DND-41 (cell line): ENCODE data around the gene C4BPA.

Source experiments
- ATAC-seq: fragments of 200-7000 bp; cut with Tn5 transposase; 3 replicates; pipeline ENCODE4 v1.9.1; 2021; ENCODE audit warnings: low read depth; ENCODE audit not compliant: insufficient read depth
- DNase-seq: peaks from one replicate; pipeline ENCODE4 v3.0.0-alpha.2; 2020
- H2AFZ ChIP-seq: 2 replicates; pipeline ENCODE4 v1.6.0; 2012; ENCODE audit warnings: low read depth, low read length
- H3K27ac ChIP-seq: 2 replicates; pipeline ENCODE4 v1.5.1; 2012; ENCODE audit warnings: low read length, inconsistent platforms
- H3K27me3 ChIP-seq: fragments of 200-600 bp; sonication (generic); 2 replicates; pipeline ENCODE4 v1.6.0; 2012; ENCODE audit warnings: low read length, mild to moderate bottlenecking, inconsistent platforms; ENCODE audit not compliant: insufficient read depth, poor library complexity
- H3K36me3 ChIP-seq: 2 replicates; pipeline ENCODE4 v1.5.1; 2012; ENCODE audit warnings: low read length, inconsistent platforms; ENCODE audit not compliant: insufficient read depth
- H3K4me1 ChIP-seq: 2 replicates; pipeline ENCODE4 v1.5.1; 2012; ENCODE audit warnings: mild to moderate bottlenecking, low read length; ENCODE audit not compliant: insufficient read depth
- H3K4me2 ChIP-seq: 2 replicates; pipeline ENCODE4 v1.6.0; 2012; ENCODE audit warnings: mild to moderate bottlenecking, moderate library complexity, low read length, inconsistent platforms; ENCODE audit not compliant: insufficient read depth
- H3K4me3 ChIP-seq, 2 experiments: fragments of 200-600 bp in 1 of 2; shearing (Covaris generic) in 1 of 2; 2 replicates each; pipeline ENCODE4 v1.5.1; 2012 to 2016; ENCODE audit warnings: inconsistent platforms in 2 of 2, low read length in 2 of 2, mild to moderate bottlenecking in 2 of 2, low read depth in 1 of 2, moderate library complexity in 1 of 2
- H3K79me2 ChIP-seq: 2 replicates; pipeline ENCODE4 v1.6.0; 2012; ENCODE audit warnings: low read length, inconsistent platforms; ENCODE audit not compliant: insufficient read depth
- H3K9ac ChIP-seq: 2 replicates; pipeline ENCODE4 v1.6.0; 2012; ENCODE audit warnings: low read depth, mild to moderate bottlenecking, inconsistent platforms, low read length, moderate library complexity
- H3K9me3 ChIP-seq: 2 replicates; pipeline ENCODE4 v1.5.1; 2012; ENCODE audit warnings: low read length, moderate library complexity, mild to moderate bottlenecking, inconsistent platforms; ENCODE audit not compliant: insufficient read depth, severe bottlenecking
- H4K20me1 ChIP-seq: 2 replicates; pipeline ENCODE4 v1.6.0; 2012; ENCODE audit warnings: low read length; ENCODE audit not compliant: insufficient read depth
- EZH2 ChIP-seq: IDR thresholded peaks from 3 replicates; pipeline ENCODE4 v1.6.1; 2012; ENCODE audit warnings: borderline replicate concordance, low read depth, mild to moderate bottlenecking, moderate library complexity, low read length, inconsistent platforms; ENCODE audit not compliant: severe bottlenecking
- TF ChIP-seq, protein P1 (sequence below): IDR thresholded peaks from 2 replicates; pipeline ENCODE4 v1.5.1; 2012; ENCODE audit warnings: borderline replicate concordance, low read length, moderate library complexity, mild to moderate bottlenecking; ENCODE audit not compliant: poor library complexity, severe bottlenecking; ENCODE audit errors: extremely low read depth

C4BPA gene

DNA sequence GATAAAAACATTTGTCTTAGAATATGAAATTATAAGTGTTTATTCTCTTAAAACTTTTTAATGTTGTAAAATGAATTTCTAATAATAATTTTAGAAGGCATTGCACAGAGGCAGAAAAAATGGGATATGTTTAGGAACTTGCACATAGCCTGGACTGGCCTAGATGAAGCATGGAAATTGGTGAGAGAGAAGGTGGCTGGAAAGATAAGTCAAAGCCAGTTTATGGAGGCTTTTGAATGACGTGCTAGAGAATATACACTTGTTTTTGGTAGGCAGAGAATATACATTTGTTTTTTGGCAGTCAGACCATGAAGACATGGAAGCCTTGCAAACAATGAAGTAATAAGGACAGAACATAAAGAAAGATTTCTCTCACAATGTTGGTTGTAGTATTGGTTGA is 2.3 kb upstream of the C4BPA start:
- no peak overlapping the region for H3K9ac ChIP-seq

DNA sequence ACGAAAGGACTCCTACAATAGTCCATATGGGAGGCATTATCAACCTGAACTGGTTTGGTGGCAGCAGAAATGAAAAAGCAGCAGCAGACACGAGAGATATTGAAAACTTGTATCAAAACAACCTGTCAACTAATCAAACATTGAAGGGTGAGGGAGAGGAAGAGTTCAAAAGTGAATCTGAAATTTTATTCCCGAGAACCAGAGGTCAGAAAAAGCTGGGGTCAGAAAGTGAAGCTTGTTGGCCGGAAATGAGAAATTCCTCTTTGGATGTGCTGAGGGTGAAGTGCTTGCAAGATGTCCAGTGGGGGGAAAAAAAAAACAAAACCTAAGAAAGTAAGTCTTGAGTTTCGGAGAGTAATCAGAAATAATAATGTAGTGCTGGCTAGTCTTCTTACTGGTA is 1.9 kb upstream of the C4BPA start:
- Histone ChIP-seq H3K4me2 (no peak overlapping the region), H2AFZ (no peak overlapping the region), H3K4me3 (no peak overlapping the region), H3K36me3 (no peaks in the 10 kb centered on the region), H3K4me1 (no peaks in the 10 kb centered on the region), H3K27me3 (no peaks in the 10 kb centered on the region), H3K9me3 (no peaks in the 10 kb centered on the region), H4K20me1 (no peaks in the 10 kb centered on the region), H3K79me2 (no peaks in the 10 kb centered on the region), H3K27ac (no peak overlapping the region), H3K9ac (no peak overlapping the region)
- TF ChIP-seq, protein P1, sequence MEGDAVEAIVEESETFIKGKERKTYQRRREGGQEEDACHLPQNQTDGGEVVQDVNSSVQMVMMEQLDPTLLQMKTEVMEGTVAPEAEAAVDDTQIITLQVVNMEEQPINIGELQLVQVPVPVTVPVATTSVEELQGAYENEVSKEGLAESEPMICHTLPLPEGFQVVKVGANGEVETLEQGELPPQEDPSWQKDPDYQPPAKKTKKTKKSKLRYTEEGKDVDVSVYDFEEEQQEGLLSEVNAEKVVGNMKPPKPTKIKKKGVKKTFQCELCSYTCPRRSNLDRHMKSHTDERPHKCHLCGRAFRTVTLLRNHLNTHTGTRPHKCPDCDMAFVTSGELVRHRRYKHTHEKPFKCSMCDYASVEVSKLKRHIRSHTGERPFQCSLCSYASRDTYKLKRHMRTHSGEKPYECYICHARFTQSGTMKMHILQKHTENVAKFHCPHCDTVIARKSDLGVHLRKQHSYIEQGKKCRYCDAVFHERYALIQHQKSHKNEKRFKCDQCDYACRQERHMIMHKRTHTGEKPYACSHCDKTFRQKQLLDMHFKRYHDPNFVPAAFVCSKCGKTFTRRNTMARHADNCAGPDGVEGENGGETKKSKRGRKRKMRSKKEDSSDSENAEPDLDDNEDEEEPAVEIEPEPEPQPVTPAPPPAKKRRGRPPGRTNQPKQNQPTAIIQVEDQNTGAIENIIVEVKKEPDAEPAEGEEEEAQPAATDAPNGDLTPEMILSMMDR = no peak
- TF ChIP-seq EZH2 = no peak
- DNase-seq = no peak
- no peak for ATAC-seq

More for the DNA sequence above, 2.3 kb upstream of the C4BPA start:
- Histone ChIP-seq H4K20me1 (no peaks in the 10 kb centered on the region), H2AFZ (no peak overlapping the region), H3K79me2 (no peaks in the 10 kb centered on the region), H3K9me3 (no peaks in the 10 kb centered on the region), H3K4me3 (no peak overlapping the region), H3K27me3 (no peaks in the 10 kb centered on the region), H3K4me1 (no peaks in the 10 kb centered on the region), H3K36me3 (no peaks in the 10 kb centered on the region), H3K4me2 (no peak overlapping the region), H3K27ac (no peak overlapping the region)
- DNase-seq (no peak), ATAC-seq (no peak)
- TF ChIP-seq, protein P1 = no peak
- TF ChIP-seq EZH2 = no peak

DNA sequence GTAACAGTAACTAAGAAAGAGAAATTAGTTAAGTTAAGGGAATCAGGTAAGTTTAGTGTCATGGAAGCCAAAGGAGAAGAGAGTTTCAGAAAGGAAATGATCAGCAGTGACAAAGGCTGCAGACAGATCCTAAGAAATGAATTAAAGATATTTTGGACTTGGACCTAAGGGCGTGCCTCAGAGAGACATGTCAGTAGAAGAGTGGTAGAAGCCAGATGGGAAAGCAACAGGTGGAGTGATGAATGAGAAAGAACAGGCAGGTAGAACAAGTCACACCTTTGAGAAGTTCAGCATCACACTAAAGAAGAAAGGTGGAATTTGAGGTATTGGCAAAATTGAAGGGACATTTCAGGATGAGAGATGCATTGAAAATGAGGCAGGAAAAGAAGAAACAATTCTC is 1.4 kb upstream of the C4BPA start:
- H4K20me1 ChIP-seq = no peaks in the 10 kb centered on the region
- no peak overlapping the region for H3K4me2 ChIP-seq
- no peaks in the 10 kb centered on the region for H3K27me3 ChIP-seq
- H3K4me3 ChIP-seq = no peak overlapping the region
- H3K36me3 ChIP-seq = no peaks in the 10 kb centered on the region
- no peak overlapping the region for H2AFZ ChIP-seq
- no peaks in the 10 kb centered on the region for H3K79me2 ChIP-seq
- ATAC-seq (no peak), DNase-seq (no peak)
- no peaks in the 10 kb centered on the region for H3K4me1 ChIP-seq
- H3K27ac ChIP-seq = no peak overlapping the region
- H3K9me3 ChIP-seq = no peaks in the 10 kb centered on the region
- TF ChIP-seq, protein P1 = no peak
- no peak for TF ChIP-seq EZH2
- H3K9ac ChIP-seq = no peak overlapping the region

DNA sequence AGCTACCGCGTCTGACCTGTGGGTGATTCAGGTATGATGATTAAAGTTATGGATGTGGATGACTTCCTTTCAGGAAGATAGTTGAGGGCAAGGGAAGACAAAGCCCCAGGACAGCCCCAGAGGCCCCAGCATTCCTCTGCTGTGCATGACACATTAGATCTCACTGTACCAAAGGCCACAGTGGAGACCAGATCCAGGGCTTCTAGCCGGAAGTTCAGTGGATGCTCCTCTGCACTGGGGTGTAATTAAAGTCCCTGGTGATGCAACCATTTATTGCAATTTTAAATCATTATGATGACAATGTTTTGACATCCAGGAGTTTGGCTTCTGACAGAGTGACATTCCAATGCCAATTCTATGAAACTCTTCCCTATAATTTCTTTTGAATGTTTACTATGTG is 5.0 kb downstream of the C4BPA start:
- H3K79me2 ChIP-seq = no peaks in the 10 kb centered on the region
- H2AFZ ChIP-seq = no peak overlapping the region
- H3K4me1 ChIP-seq = no peaks in the 10 kb centered on the region
- no peaks in the 10 kb centered on the region for H4K20me1 ChIP-seq
- no peak for DNase-seq
- H3K9ac ChIP-seq = no peak overlapping the region
- H3K27me3 ChIP-seq = no peaks in the 10 kb centered on the region
- no peak overlapping the region for H3K27ac ChIP-seq
- H3K4me3 ChIP-seq = no peak overlapping the region
- TF ChIP-seq, protein P1 = no peak
- TF ChIP-seq EZH2 = no peak
- H3K9me3 ChIP-seq = no peaks in the 10 kb centered on the region
- no peak for ATAC-seq
- no peak overlapping the region for H3K4me2 ChIP-seq
- H3K36me3 ChIP-seq = no peaks in the 10 kb centered on the region
